Neuronal stem cell (in vitro differentiated cells): Measurements from ENCODE around the gene CDK4.

Experiments
- DNase-seq: peaks from one replicate; pipeline ENCODE4 v3.0.0-alpha.2; 2013; ENCODE audit warnings: low spot score
- H2AFZ ChIP-seq: one replicate; pipeline ENCODE4 v1.6.1; 2013; ENCODE audit warnings: mild to moderate bottlenecking, low read length, inconsistent platforms
- H2AK5ac ChIP-seq: 2 replicates; pipeline ENCODE4 v1.6.1; 2013; ENCODE audit warnings: low read depth, mild to moderate bottlenecking, inconsistent platforms, low read length, moderate library complexity, mixed read lengths
- H2BK120ac ChIP-seq: 2 replicates; pipeline ENCODE4 v1.6.1; 2013; ENCODE audit warnings: low read depth, mild to moderate bottlenecking, inconsistent platforms, low read length, moderate library complexity, mixed read lengths
- H2BK12ac ChIP-seq: one replicate; pipeline ENCODE4 v1.6.1; 2013; ENCODE audit warnings: low read length, inconsistent platforms
- H2BK15ac ChIP-seq: 2 replicates; pipeline ENCODE4 v1.6.1; 2013; ENCODE audit warnings: mild to moderate bottlenecking, low read length, inconsistent platforms, mixed read lengths
- H2BK5ac ChIP-seq: one replicate; pipeline ENCODE4 v1.6.1; 2013; ENCODE audit warnings: inconsistent platforms, mild to moderate bottlenecking, low read length, moderate library complexity
- H3K14ac ChIP-seq: one replicate; pipeline ENCODE4 v1.6.1; 2013; ENCODE audit warnings: low read length, inconsistent platforms
- H3K18ac ChIP-seq: 2 replicates; pipeline ENCODE4 v1.6.1; 2013; ENCODE audit warnings: low read length, inconsistent platforms
- H3K23ac ChIP-seq: 2 replicates; pipeline ENCODE4 v1.6.1; 2013; ENCODE audit warnings: low read depth, mild to moderate bottlenecking, mixed read lengths, low read length, inconsistent platforms; ENCODE audit not compliant: poor library complexity
- H3K27ac ChIP-seq: replicated peaks from 3 replicates; pipeline ENCODE4 v1.5.1; 2013; ENCODE audit warnings: low read length, inconsistent platforms
- H3K27me3 ChIP-seq, 3 experiments: 2 replicates each; pipeline ENCODE4 v1.6.1; 2013; ENCODE audit warnings: low read length in 3 of 3, mild to moderate bottlenecking in 2 of 3, inconsistent platforms in 1 of 3, low read depth in 1 of 3, mixed read lengths in 1 of 3, moderate library complexity in 1 of 3; ENCODE audit not compliant: control insufficient read depth in 3 of 3, insufficient read depth in 3 of 3
- H3K36me3 ChIP-seq, 2 donors: replicated peaks in 1 of 2; 2 replicates each; pipeline ENCODE4 v1.6.1; 2013; ENCODE audit warnings: low read length in 2 of 2; ENCODE audit not compliant: control insufficient read depth in 2 of 2, insufficient read depth in 2 of 2
- H3K4ac ChIP-seq: 2 replicates; pipeline ENCODE4 v1.6.1; 2013; ENCODE audit warnings: inconsistent platforms, mild to moderate bottlenecking, low read length, moderate library complexity
- H3K4me1 ChIP-seq, 2 donors: 1 replicate in 1 of 2; 2 replicates in 1 of 2; pipeline ENCODE4 v1.6.1; 2013; ENCODE audit warnings: low read length in 2 of 2, low read depth in 1 of 2; ENCODE audit not compliant: control insufficient read depth in 2 of 2, insufficient read depth in 1 of 2
- H3K4me2 ChIP-seq: one replicate; pipeline ENCODE4 v1.6.1; 2013; ENCODE audit warnings: mild to moderate bottlenecking, low read length, inconsistent platforms; ENCODE audit not compliant: insufficient read depth, poor library complexity, severe bottlenecking
- H3K4me3 ChIP-seq, 2 donors: 2 replicates each; pipeline ENCODE4 v1.5.1; 2013; ENCODE audit warnings: low read length in 2 of 2, mild to moderate bottlenecking in 2 of 2, inconsistent platforms in 1 of 2, moderate library complexity in 1 of 2
- H3K79me1 ChIP-seq: one replicate; pipeline ENCODE4 v1.6.1; 2013; ENCODE audit warnings: low read depth, mild to moderate bottlenecking, inconsistent platforms, low read length, moderate library complexity
- H3K9ac ChIP-seq: one replicate; pipeline ENCODE4 v1.6.1; 2013; ENCODE audit warnings: mild to moderate bottlenecking, low read depth, low read length, inconsistent platforms; ENCODE audit not compliant: poor library complexity
- H3K9me3 ChIP-seq, 2 donors: replicated peaks in 1 of 2; 2 replicates each; pipeline versions ENCODE3 to v1.6.1; 2013; ENCODE audit warnings: low read length in 2 of 2, mild to moderate bottlenecking in 2 of 2, inconsistent platforms in 1 of 2, low read depth in 1 of 2, mixed read lengths in 1 of 2, moderate library complexity in 1 of 2; ENCODE audit not compliant: control insufficient read depth in 2 of 2, insufficient read depth in 1 of 2
- H4K8ac ChIP-seq: one replicate; pipeline ENCODE4 v1.6.1; 2013; ENCODE audit warnings: low read depth, mild to moderate bottlenecking, inconsistent platforms, low read length, moderate library complexity
- H4K91ac ChIP-seq: one replicate; pipeline ENCODE4 v1.6.1; 2013; ENCODE audit warnings: low read length, low read depth, mild to moderate bottlenecking, inconsistent platforms; ENCODE audit not compliant: poor library complexity
- WGBS, 2 donors: extraction: QIAGEN DNeasy Blood & Tissue Kit; methylation state at CpG; one replicate each; pipeline ENCODE4 v1.1.7; 2013; ENCODE audit warnings: missing lambda C conversion rate in 2 of 2, mixed read lengths in 1 of 2; ENCODE audit not compliant: insufficient read length in 2 of 2, insufficient replicate concordance in 1 of 2; ENCODE audit errors: extremely low coverage in 2 of 2; 5-methylcytosine and 5-hydroxymethylcytosine counted together

The CDK4 gene

DNA sequence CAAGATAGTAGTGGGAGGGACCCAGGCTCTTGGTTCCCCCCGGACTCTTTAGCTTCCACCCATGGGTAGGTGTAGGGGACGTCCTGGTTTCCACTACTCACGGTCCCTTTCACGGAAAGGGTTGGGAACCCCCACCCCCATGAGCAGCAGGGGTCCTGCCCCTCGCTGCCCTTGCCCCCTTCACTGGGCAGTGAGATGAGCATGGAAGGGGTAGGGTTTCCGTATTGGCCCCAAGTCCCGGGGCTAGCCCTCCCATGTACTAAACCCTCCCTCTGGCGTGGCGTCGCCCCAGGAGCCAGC lies 26.3 kb downstream of the CDK4 start:
- Histone ChIP-seq H2BK5ac (no peak overlapping the region), H4K8ac (no peak overlapping the region)
- no CpG with 5 or more reads among the region's 10 CpGs for WGBS, 2 donors

GRCh38 chr12:57724936-57725740 lies 27.0 kb downstream of the CDK4 start:
- Histone ChIP-seq H3K4me1 (peaks cover 0 to 7% of the 10 kb centered on the region in 2 donors), H3K79me1 (no peaks in the 10 kb centered on the region), H2BK15ac (no peak overlapping the region), H3K9ac (no peak overlapping the region), H3K27me3 (peaks cover 0 to 57% (median 18%) of the 10 kb centered on the region in 3 experiments), H3K9me3 (peaks cover 0 to 3% of the 10 kb centered on the region in 2 donors), H2BK5ac (no peak overlapping the region), H3K18ac (no peak overlapping the region), H4K8ac (no peak overlapping the region), H3K36me3 (peaks cover 5 to 50% of the 10 kb centered on the region in 2 donors), H3K23ac (peak overlapping the region; percentile 26), H3K4me3 (no peak overlapping the region), H2BK120ac (no peak overlapping the region), H3K14ac (no peak overlapping the region), H3K27ac (no peak overlapping the region), H2AFZ (no peak overlapping the region), H2AK5ac (no peak overlapping the region), H3K4ac (no peak overlapping the region), H4K91ac (no peak overlapping the region), H2BK12ac (no peak overlapping the region), H3K4me2 (no peak overlapping the region)
- WGBS, 2 donors, result no CpG with 5 or more reads among the region's 11 CpGs
- DNase-seq, result no peak

More for the DNA sequence above, 26.3 kb downstream of the CDK4 start:
- Histone ChIP-seq H3K4ac (no peak overlapping the region), H2AK5ac (peak overlapping the region; percentile 46), H3K23ac (no peak overlapping the region), H2AFZ (no peak overlapping the region), H3K4me1 (peaks cover 0 to 7% of the 10 kb centered on the region in 2 donors), H3K36me3 (peaks cover 0 to 50% of the 10 kb centered on the region in 2 donors), H3K9me3 (peaks cover 0 to 3% of the 10 kb centered on the region in 2 donors), H3K14ac (no peak overlapping the region), H2BK15ac (peak overlapping the region; percentile 84), H3K27me3 (peaks cover 0 to 63% (median 18%) of the 10 kb centered on the region in 3 experiments), H4K91ac (no peak overlapping the region), H2BK120ac (no peak overlapping the region), H3K18ac (peak overlapping the region; percentile 73), H2BK12ac (no peak overlapping the region), H3K27ac (no peak overlapping the region), H3K4me2 (no peak overlapping the region), H3K9ac (no peak overlapping the region), H3K4me3 (peak overlapping the region in 1 of 2 donors; percentile 36), H3K79me1 (no peaks in the 10 kb centered on the region)
- no peak for DNase-seq

GRCh38 chr12:57724003-57724935 lies 27.8 kb downstream of the CDK4 start:
- Histone ChIP-seq H3K4ac (no peak overlapping the region), H3K18ac (no peak overlapping the region), H4K91ac (no peak overlapping the region), H3K9ac (no peak overlapping the region), H3K9me3 (peaks cover 0 to 3% of the 10 kb centered on the region in 2 donors), H4K8ac (no peak overlapping the region), H2BK12ac (no peak overlapping the region), H3K27me3 (peaks cover 0 to 49% (median 18%) of the 10 kb centered on the region in 3 experiments), H2BK120ac (no peak overlapping the region), H3K14ac (no peak overlapping the region), H3K23ac (peak overlapping the region; percentile 26), H3K79me1 (no peaks in the 10 kb centered on the region), H3K4me3 (no peak overlapping the region), H3K27ac (no peak overlapping the region), H2BK5ac (no peak overlapping the region), H3K4me1 (peaks cover 0 to 7% of the 10 kb centered on the region in 2 donors), H2AK5ac (no peak overlapping the region), H2BK15ac (no peak overlapping the region), H2AFZ (no peak overlapping the region), H3K4me2 (no peak overlapping the region), H3K36me3 (peaks cover 9 to 51% of the 10 kb centered on the region in 2 donors)
- no peak for DNase-seq
- no CpG with 5 or more reads among the region's 12 CpGs for WGBS, 2 donors

GRCh38 chr12:57723630-57723962 lies 28.5 kb downstream of the CDK4 start:
- Histone ChIP-seq H3K79me1 (no peaks in the 10 kb centered on the region), H3K9ac (no peak overlapping the region), H2BK12ac (no peak overlapping the region), H3K27me3 (peaks cover 0 to 45% (median 18%) of the 10 kb centered on the region in 3 experiments), H2BK15ac (no peak overlapping the region), H3K4me1 (peaks cover 0 to 7% of the 10 kb centered on the region in 2 donors), H3K4ac (no peak overlapping the region), H3K14ac (no peak overlapping the region), H3K27ac (no peak overlapping the region), H2AFZ (no peak overlapping the region), H2AK5ac (no peak overlapping the region), H4K8ac (no peak overlapping the region), H3K23ac (no peak overlapping the region), H4K91ac (no peak overlapping the region), H3K4me3 (no peak overlapping the region), H3K36me3 (peaks cover 10 to 56% of the 10 kb centered on the region in 2 donors), H3K4me2 (no peak overlapping the region), H3K9me3 (peaks cover 0 to 3% of the 10 kb centered on the region in 2 donors), H2BK120ac (no peak overlapping the region), H2BK5ac (no peak overlapping the region), H3K18ac (no peak overlapping the region)
- no peak for DNase-seq
- WGBS, 2 donors, result no CpG with 5 or more reads among the region's 2 CpGs
